ENCODE results near the gene CCNI.

Gene CCNI

DNA sequence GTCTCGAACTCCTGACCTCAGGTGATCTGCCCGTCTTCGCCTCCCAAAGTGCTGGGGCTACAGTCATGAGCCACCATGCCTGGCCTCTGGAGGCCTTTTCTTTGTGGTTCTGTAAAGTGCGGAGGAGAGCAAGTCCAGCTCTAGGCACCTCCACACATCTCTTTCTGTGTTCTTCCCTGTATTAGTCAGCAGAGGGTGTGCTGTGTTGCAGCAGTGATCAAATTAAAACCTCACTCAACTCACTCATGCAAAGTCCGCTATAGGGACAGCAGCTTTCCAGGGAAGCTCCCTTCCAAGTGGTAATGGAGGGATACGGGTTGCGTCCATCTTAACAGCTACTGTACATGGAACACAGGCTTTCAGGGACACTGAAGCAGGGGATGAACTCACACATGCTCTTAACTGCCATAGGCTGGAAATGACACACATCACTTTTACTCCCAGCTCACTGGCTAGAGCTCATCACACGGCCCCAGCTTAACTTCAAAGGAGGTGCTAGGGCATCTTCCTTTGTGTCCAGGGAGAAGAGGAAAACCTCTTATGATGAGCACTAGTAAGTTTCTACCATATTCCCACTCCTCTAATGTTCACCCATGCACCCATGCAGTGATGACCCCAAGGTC lies 45.2 kb upstream of the CCNI start:
- no peak overlapping the region for H3K27ac ChIP-seq
- no peaks in the 10 kb centered on the region for H3K9me3 ChIP-seq (ENCODE audit: severe bottlenecking)
- no peak overlapping the region for H3K4me3 ChIP-seq (ENCODE audit: low read depth, low read length)
- TF ChIP-seq, protein P1, sequence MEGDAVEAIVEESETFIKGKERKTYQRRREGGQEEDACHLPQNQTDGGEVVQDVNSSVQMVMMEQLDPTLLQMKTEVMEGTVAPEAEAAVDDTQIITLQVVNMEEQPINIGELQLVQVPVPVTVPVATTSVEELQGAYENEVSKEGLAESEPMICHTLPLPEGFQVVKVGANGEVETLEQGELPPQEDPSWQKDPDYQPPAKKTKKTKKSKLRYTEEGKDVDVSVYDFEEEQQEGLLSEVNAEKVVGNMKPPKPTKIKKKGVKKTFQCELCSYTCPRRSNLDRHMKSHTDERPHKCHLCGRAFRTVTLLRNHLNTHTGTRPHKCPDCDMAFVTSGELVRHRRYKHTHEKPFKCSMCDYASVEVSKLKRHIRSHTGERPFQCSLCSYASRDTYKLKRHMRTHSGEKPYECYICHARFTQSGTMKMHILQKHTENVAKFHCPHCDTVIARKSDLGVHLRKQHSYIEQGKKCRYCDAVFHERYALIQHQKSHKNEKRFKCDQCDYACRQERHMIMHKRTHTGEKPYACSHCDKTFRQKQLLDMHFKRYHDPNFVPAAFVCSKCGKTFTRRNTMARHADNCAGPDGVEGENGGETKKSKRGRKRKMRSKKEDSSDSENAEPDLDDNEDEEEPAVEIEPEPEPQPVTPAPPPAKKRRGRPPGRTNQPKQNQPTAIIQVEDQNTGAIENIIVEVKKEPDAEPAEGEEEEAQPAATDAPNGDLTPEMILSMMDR (IDR thresholded peaks at IDR 0.05; ENCODE audit: low read depth, low read length): no peak; the same call in 1 of the 2 replicates
- no peaks in the 10 kb centered on the region for H3K36me3 ChIP-seq
- no peak for DNase-seq
- H3K27me3 ChIP-seq (ENCODE audit: insufficient read depth, low read depth, severe bottlenecking): no peaks in the 10 kb centered on the region

DNA sequence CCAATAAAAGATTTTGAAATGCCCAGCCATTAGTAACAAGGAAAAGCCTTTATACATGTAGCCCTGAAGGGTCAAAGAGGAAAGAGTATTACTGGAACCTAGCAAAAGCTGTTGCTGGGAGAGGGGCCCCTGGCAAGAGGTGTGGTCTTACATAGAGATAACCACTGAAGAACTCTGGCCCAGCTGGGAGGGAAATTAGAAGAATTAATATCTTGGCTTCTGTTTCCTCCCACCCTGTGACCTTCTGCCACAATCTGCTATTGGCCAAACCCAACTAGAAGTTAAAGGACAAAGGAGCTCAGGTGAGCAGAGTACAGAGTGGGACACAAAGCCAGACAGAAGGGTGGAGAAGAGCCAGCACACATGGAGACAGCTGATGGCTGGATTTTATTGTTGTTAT lies 41.9 kb upstream of the CCNI start:
- H3K9me3 ChIP-seq (ENCODE audit: severe bottlenecking): no peaks in the 10 kb centered on the region
- TF ChIP-seq, protein P1 (IDR thresholded peaks at IDR 0.05; ENCODE audit: low read depth, low read length): no peak
- no peaks in the 10 kb centered on the region for H3K36me3 ChIP-seq
- no peak for DNase-seq
- H3K27ac ChIP-seq: no peak overlapping the region
- H3K27me3 ChIP-seq (ENCODE audit: insufficient read depth, low read depth, severe bottlenecking): no peaks in the 10 kb centered on the region
- H3K4me3 ChIP-seq (ENCODE audit: low read depth, low read length): no peak overlapping the region

DNA sequence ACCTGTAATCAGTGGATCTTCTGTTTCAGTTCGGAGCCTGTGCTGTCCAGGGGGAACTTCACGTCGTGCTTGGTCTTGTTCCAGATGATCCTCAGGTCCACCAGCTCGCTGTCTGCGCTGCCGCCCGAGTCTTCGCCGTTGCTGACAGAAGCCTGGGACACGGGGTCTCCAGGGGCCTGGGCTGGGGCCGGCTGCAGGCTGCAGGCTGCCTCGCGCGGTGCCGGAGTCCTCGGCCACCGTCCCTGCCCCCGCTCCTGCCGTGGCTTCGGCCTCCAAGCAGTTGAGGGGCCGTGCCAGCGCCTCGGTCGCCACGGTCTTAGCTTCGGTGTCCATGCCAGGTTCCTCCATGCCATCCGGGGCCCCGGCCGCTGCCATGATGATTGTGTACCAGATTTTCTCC lies 37.3 kb upstream of the CCNI start:
- Histone ChIP-seq H3K4me3 (ENCODE audit: low read depth, low read length) (no peak overlapping the region), H3K36me3 (no peaks in the 10 kb centered on the region), H3K27ac (no peak overlapping the region), H3K27me3 (ENCODE audit: insufficient read depth, low read depth, severe bottlenecking) (no peaks in the 10 kb centered on the region), H3K9me3 (ENCODE audit: severe bottlenecking) (no peaks in the 10 kb centered on the region)
- TF ChIP-seq, protein P1 (IDR thresholded peaks at IDR 0.05; ENCODE audit: low read depth, low read length): no peak
- DNase-seq: no peak

DNA sequence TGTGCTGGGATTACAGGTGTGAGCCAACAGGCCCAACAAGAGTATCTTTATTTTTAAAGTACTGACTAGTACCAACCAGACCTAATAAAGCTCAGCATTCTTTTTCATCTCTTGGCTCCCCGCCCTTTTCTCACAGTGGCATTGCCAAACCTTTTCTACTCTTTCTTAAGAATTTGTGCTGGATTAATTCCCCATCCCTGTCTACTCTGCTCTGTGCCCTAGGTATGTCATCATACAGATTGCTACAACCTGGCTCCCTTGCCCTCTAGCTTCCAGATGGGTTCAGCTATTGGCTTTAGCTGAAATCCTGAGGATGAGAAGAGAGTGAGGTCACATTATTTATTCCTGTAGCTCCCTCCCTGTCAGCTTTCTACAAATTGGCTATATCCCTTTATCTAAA lies 34.9 kb upstream of the CCNI start:
- H3K36me3 ChIP-seq: no peaks in the 10 kb centered on the region
- no peak for DNase-seq
- H3K27ac ChIP-seq: no peak overlapping the region
- TF ChIP-seq, protein P1 (IDR thresholded peaks at IDR 0.05; ENCODE audit: low read depth, low read length): no peak
- H3K4me3 ChIP-seq (ENCODE audit: low read depth, low read length): no peak overlapping the region
- no peaks in the 10 kb centered on the region for H3K27me3 ChIP-seq (ENCODE audit: insufficient read depth, low read depth, severe bottlenecking)
- H3K9me3 ChIP-seq (ENCODE audit: severe bottlenecking): no peaks in the 10 kb centered on the region

DNA sequence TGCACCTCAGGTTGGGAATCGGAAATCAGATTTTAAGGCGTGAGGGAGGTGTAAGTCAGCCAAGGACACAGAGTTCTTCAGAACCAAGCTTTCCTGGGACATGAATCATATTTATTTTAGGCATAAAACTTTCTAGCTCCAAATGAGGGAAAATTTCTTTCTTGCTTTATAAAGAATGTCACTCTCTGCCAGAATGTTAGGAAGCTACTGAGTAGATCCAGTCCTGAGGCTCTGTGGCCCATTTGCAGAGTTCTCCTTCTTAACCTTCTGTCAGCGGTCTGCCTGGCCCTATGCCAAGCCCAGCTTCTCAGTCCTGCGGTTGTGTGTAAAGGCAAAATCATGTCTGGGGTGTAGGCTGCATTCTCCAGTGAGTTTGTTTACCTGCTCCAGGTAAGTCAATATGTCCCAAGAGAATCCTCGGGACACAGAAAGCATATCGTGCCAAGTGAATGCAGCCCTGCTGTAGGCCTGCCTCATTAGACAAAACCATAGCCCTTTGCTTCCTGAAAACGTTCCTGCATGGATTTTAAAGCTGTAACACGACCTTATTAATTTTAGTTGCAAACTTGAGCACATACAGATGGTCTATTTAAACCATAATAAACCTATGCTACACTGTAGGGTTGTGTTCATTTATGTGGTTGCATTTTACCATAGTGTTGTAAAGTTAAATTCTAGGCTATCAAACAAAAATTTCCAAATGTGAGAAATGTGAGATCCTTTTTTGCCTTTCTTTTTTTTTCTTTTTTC lies 29.2 kb upstream of the CCNI start:
- DNase-seq: no peak
- H3K27me3 ChIP-seq (ENCODE audit: insufficient read depth, low read depth, severe bottlenecking): no peaks in the 10 kb centered on the region
- H3K36me3 ChIP-seq: no peaks in the 10 kb centered on the region
- H3K27ac ChIP-seq: no peak overlapping the region
- H3K9me3 ChIP-seq (ENCODE audit: severe bottlenecking): no peaks in the 10 kb centered on the region
- TF ChIP-seq, protein P1 (IDR thresholded peaks at IDR 0.05; ENCODE audit: low read depth, low read length): no peak
- no peak overlapping the region for H3K4me3 ChIP-seq (ENCODE audit: low read depth, low read length)
